Peyer's patch (tissue), 4 donors: ENCODE results near the gene ITGB7.

ENCODE experiments used
- POLR2A ChIP-seq, 2 donors: fragments of 450-650 bp; IDR thresholded peaks; one replicate each; pipeline ENCODE4 v1.5.1; 2017; ENCODE audit warnings: antibody characterized with exemption in 2 of 2, mild to moderate bottlenecking in 2 of 2, moderate library complexity in 2 of 2
- TF ChIP-seq, protein P1 (sequence below), 6 experiments: fragments of 450-650 bp in 4 of 6; fragments of 200-600 bp in 2 of 6; sonication (generic) in 1 of 6; IDR thresholded peaks; one replicate each; pipeline ENCODE4 v1.5.1; 2017 to 2019; ENCODE audit warnings: antibody characterized with exemption in 6 of 6, mild to moderate bottlenecking in 3 of 6, moderate library complexity in 1 of 6

GRCh38 chr12:53174881-53175491 lies 32.1 kb downstream of the ITGB7 start:
- TF ChIP-seq, protein P1, sequence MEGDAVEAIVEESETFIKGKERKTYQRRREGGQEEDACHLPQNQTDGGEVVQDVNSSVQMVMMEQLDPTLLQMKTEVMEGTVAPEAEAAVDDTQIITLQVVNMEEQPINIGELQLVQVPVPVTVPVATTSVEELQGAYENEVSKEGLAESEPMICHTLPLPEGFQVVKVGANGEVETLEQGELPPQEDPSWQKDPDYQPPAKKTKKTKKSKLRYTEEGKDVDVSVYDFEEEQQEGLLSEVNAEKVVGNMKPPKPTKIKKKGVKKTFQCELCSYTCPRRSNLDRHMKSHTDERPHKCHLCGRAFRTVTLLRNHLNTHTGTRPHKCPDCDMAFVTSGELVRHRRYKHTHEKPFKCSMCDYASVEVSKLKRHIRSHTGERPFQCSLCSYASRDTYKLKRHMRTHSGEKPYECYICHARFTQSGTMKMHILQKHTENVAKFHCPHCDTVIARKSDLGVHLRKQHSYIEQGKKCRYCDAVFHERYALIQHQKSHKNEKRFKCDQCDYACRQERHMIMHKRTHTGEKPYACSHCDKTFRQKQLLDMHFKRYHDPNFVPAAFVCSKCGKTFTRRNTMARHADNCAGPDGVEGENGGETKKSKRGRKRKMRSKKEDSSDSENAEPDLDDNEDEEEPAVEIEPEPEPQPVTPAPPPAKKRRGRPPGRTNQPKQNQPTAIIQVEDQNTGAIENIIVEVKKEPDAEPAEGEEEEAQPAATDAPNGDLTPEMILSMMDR (IDR thresholded peaks at IDR 0.05), result peak in 4 of 6 experiments; percentile 10 to 43 (median 30)
- TF ChIP-seq POLR2A (IDR thresholded peaks at IDR 0.05), result no peak
